Uterus (tissue), 4 donors: ENCODE results near the gene UBL3. TPM values are rescaled to one million over a fixed set of nuclear protein-coding genes. Genes with fewer than 3 reads are reported as not detected.
A peak's percentile ranks its signal among the peaks of the same experiment; 100 is the strongest.

Source experiments
- DNase-seq, 2 donors: peaks; one replicate each; pipeline ENCODE4 v3.0.0-alpha.2; 2019 to 2020
- H3K27ac ChIP-seq, 2 donors: fragments of 200-600 bp; sonication (generic); 1 replicate in 1 of 2; 2 replicates in 1 of 2; pipeline ENCODE4 v1.5.1; 2016 to 2018
- H3K27me3 ChIP-seq, 2 donors: fragments of 200-600 bp; sonication (generic); one replicate each; pipeline ENCODE4 v1.5.1; 2018 to 2019; ENCODE audit warnings: control low read depth in 1 of 2
- H3K36me3 ChIP-seq, 2 donors: fragments of 200-600 bp; sonication (generic); one replicate each; pipeline ENCODE4 v1.5.1; 2019; ENCODE audit warnings: control low read depth in 1 of 2
- H3K4me1 ChIP-seq, 2 donors: fragments of 200-600 bp; sonication (generic); one replicate each; pipeline ENCODE4 v1.5.1; 2018 to 2019; ENCODE audit warnings: control low read depth in 1 of 2
- H3K4me3 ChIP-seq, 2 donors: fragments of 200-600 bp; sonication (generic); 1 replicate in 1 of 2; 2 replicates in 1 of 2; pipeline ENCODE4 v1.5.1; 2018 to 2019; ENCODE audit warnings: mild to moderate bottlenecking in 1 of 2
- H3K9me3 ChIP-seq, 2 donors: fragments of 200-600 bp; sonication (generic); one replicate each; pipeline ENCODE4 v1.5.1; 2019; ENCODE audit warnings: control low read depth in 1 of 2
- POLR2A ChIP-seq, 2 donors: fragments of 450-650 bp; IDR thresholded peaks; one replicate each; pipeline ENCODE4 v1.6.1; 2016; ENCODE audit warnings: antibody characterized with exemption in 2 of 2, mild to moderate bottlenecking in 1 of 2, moderate library complexity in 1 of 2
- intact Hi-C: fragments of 100-400 bp; cut with DNase I; formaldehyde crosslinking; loops from one replicate; pipeline ENCODE4 v1.15.1; 2023; ENCODE audit warnings: low total_unique reads
- total RNA-seq, 4 donors: library from RNA; depleted of rRNA in 3 of 4; stranded (reverse); fragments of >200 nt in 3 of 4; gene quantifications; one replicate each; pipeline versions ENCODE4 v1.1.0 to v1.2.4, GENCODE V29; 2014 to 2023
- TF ChIP-seq, protein P1 (sequence below), 4 experiments: fragments of 200-600 bp in 2 of 4; fragments of 450-650 bp in 2 of 4; sonication (generic) in 2 of 4; IDR thresholded peaks; one replicate each; pipeline ENCODE4 v1.5.1; 2016 to 2019; ENCODE audit warnings: antibody characterized with exemption in 4 of 4, mild to moderate bottlenecking in 2 of 4, moderate library complexity in 1 of 4
- donor health status: DM: yes; HTN: yes; CAD: no.

UBL3 gene
- total RNA-seq, 4 donors from 2014 or later, result 30.2 to 59.7 (median 56.8) TPM

DNA sequence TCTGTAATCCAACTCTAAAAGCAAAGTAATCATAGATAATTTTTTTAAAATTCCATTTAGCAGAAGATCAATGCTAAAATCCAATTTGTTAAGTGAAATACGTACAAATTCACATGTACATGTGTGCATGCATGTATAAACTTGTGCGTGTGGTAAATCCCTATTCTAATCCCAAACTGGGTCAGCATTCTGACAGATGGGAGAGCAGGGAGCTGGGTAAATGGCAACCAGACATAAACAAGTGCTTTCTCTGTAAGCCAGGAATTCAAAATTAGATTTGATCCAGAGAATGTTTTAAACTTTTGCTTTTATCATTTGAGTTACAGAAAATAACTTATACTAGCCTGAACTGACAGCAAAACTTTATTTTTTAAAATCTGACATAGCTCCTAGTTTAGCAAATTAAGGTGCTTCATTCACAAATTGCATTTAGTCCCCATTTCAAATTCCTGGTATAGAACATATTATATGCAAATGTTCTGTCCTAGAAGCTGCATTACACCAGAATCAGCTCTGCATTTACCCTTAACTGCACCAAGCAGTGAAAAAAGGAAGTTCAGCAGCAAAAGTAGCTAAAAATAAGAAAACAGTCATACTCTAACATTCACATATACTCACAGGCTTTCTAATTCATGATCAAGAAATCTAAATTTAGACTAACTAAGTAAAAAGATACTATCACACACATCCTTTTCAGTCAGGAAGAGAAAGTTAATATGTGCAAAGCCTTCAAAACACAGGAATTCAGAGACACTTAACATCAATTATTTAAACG lies 32.6 kb downstream of the UBL3 start:
- no peak for DNase-seq
- intact Hi-C loops, result no loop called here
- no peak overlapping the region for H3K27ac ChIP-seq
- no peaks in the 10 kb centered on the region for H3K4me1 ChIP-seq
- H3K27me3 ChIP-seq, result no peaks in the 10 kb centered on the region
- TF ChIP-seq, protein P1, sequence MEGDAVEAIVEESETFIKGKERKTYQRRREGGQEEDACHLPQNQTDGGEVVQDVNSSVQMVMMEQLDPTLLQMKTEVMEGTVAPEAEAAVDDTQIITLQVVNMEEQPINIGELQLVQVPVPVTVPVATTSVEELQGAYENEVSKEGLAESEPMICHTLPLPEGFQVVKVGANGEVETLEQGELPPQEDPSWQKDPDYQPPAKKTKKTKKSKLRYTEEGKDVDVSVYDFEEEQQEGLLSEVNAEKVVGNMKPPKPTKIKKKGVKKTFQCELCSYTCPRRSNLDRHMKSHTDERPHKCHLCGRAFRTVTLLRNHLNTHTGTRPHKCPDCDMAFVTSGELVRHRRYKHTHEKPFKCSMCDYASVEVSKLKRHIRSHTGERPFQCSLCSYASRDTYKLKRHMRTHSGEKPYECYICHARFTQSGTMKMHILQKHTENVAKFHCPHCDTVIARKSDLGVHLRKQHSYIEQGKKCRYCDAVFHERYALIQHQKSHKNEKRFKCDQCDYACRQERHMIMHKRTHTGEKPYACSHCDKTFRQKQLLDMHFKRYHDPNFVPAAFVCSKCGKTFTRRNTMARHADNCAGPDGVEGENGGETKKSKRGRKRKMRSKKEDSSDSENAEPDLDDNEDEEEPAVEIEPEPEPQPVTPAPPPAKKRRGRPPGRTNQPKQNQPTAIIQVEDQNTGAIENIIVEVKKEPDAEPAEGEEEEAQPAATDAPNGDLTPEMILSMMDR (IDR thresholded peaks at IDR 0.05), result no peak
- TF ChIP-seq POLR2A (IDR thresholded peaks at IDR 0.05), result no peak
- H3K9me3 ChIP-seq, result no peaks in the 10 kb centered on the region
- no peaks in the 10 kb centered on the region for H3K36me3 ChIP-seq
- H3K4me3 ChIP-seq, result no peak overlapping the region

DNA sequence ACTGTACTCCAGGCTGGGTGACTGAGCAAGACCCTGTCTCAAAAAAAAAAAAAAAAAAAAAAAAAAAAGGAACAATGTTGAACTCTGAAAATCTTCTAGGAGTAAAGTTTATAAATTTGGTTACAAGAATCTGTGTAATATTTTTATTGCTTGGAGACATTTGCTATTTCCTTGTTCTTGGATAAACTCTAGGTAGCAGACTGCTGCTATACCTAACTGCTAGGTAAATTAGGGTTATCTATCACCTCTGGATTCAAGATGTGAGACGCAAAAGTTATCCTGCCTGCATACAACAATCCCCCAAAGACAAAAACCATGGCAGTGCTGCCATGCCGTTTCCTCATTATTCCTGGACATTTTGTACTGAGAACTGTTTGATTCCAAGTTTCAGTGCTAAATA lies 33.7 kb downstream of the UBL3 start:
- TF ChIP-seq, protein P1 (IDR thresholded peaks at IDR 0.05), result no peak
- TF ChIP-seq POLR2A (IDR thresholded peaks at IDR 0.05), result no peak
- Histone ChIP-seq H3K36me3 (no peaks in the 10 kb centered on the region), H3K27me3 (no peaks in the 10 kb centered on the region), H3K4me1 (no peaks in the 10 kb centered on the region), H3K9me3 (no peaks in the 10 kb centered on the region), H3K4me3 (no peak overlapping the region), H3K27ac (no peak overlapping the region)
- intact Hi-C loops, result no loop called here
- DNase-seq, result no peak

DNA sequence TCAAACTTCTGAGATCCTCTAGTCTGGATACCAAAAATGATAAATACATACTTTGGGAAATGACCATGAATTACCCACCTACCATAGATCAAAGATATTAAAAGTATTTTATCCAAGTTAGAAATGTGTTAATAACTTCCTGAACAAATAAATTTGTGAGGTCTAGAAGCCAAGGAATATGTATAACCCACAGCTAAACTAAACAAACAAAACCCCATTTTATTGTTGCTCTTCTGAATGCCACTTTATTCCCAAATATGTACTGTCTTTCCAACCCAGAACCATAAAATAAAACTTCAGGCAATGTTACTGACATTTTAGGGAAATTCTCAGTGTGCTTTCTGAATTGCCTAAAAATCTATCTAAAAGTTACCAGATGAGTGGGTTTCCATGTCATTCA lies 35.1 kb downstream of the UBL3 start:
- Histone ChIP-seq H3K27ac (no peak overlapping the region), H3K9me3 (no peaks in the 10 kb centered on the region), H3K36me3 (no peaks in the 10 kb centered on the region), H3K27me3 (no peaks in the 10 kb centered on the region), H3K4me1 (peaks cover 0 to 5% of the 10 kb centered on the region in 2 donors), H3K4me3 (no peak overlapping the region)
- no peak for DNase-seq
- TF ChIP-seq, protein P1 (IDR thresholded peaks at IDR 0.05), result no peak
- TF ChIP-seq POLR2A (IDR thresholded peaks at IDR 0.05), result no peak
- intact Hi-C loops, result no loop called here

DNA sequence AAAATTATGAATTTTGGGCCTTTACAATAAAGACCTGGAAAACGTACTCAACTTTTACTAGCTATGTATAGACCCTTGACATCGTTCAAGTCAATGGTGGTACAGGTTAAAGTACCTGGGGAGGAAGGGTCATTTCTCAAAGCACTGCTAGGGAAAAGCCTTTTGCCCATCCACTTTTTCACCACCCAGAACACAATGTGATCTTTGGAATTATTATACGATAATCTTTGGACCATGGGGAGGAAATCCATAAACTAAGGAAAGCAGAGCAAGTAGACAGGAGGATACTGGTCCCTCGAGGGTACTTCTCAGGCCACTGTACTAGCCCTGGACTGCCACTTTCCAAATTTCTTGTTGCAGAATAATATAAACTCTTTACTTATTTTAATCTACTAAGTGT lies 39.5 kb downstream of the UBL3 start:
- no peak overlapping the region for H3K4me3 ChIP-seq
- H3K9me3 ChIP-seq, result no peaks in the 10 kb centered on the region
- no peak for TF ChIP-seq POLR2A (IDR thresholded peaks at IDR 0.05)
- TF ChIP-seq, protein P1 (IDR thresholded peaks at IDR 0.05), result no peak
- H3K27me3 ChIP-seq, result no peaks in the 10 kb centered on the region
- no peaks in the 10 kb centered on the region for H3K36me3 ChIP-seq
- no peak overlapping the region for H3K27ac ChIP-seq
- intact Hi-C loops, result no loop called here
- no peak for DNase-seq
- peaks cover 0 to 5% of the 10 kb centered on the region in 2 donors for H3K4me1 ChIP-seq

DNA sequence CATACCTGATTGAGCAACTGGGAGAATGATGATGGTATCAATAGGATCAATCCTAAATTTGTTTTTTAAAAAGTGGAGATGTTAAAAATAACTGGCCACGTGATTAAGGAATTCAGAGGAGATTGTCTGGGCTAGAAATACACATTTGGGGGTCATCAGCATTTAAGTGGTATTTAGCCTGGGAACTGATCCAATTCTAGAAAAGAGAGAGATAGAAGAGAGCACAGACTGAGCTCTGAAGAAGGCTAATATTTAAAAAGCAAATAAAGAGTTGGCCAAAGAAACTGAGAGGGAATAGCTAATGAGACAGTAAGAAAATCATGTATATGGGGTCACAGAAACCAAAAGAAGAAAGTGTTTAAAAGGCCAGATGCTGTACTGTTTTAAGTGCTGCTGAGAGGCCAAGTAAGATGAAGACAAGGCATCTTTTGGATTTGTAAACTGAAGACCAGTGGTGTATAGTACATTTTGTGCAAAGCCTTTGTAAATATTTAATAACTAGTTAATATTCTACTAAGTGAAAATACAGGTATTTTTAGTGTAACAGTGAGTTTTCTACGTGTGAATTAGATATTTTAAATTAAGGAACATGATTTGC lies 40.2 kb downstream of the UBL3 start:
- Histone ChIP-seq H3K27ac (peak overlapping the region in 1 of 2 donors; percentile 11), H3K36me3 (no peaks in the 10 kb centered on the region), H3K27me3 (no peaks in the 10 kb centered on the region), H3K4me1 (peaks cover 0 to 5% of the 10 kb centered on the region in 2 donors), H3K9me3 (no peaks in the 10 kb centered on the region), H3K4me3 (no peak overlapping the region)
- intact Hi-C loops, result no loop called here
- no peak for TF ChIP-seq POLR2A (IDR thresholded peaks at IDR 0.05)
- TF ChIP-seq, protein P1 (IDR thresholded peaks at IDR 0.05), result no peak
- no peak for DNase-seq
